GM12874 (cell line): ENCODE data around the gene VWA5A.

Experiments used
- CTCF ChIP-seq: IDR thresholded peaks from 2 replicates; pipeline ENCODE4 v1.5.1; 2011; ENCODE audit warnings: low read depth, mild to moderate bottlenecking, control low read depth, low read length, moderate library complexity; ENCODE audit not compliant: insufficient read depth

Gene VWA5A, protein sequence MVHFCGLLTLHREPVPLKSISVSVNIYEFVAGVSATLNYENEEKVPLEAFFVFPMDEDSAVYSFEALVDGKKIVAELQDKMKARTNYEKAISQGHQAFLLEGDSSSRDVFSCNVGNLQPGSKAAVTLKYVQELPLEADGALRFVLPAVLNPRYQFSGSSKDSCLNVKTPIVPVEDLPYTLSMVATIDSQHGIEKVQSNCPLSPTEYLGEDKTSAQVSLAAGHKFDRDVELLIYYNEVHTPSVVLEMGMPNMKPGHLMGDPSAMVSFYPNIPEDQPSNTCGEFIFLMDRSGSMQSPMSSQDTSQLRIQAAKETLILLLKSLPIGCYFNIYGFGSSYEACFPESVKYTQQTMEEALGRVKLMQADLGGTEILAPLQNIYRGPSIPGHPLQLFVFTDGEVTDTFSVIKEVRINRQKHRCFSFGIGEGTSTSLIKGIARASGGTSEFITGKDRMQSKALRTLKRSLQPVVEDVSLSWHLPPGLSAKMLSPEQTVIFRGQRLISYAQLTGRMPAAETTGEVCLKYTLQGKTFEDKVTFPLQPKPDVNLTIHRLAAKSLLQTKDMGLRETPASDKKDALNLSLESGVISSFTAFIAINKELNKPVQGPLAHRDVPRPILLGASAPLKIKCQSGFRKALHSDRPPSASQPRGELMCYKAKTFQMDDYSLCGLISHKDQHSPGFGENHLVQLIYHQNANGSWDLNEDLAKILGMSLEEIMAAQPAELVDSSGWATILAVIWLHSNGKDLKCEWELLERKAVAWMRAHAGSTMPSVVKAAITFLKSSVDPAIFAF

DNA sequence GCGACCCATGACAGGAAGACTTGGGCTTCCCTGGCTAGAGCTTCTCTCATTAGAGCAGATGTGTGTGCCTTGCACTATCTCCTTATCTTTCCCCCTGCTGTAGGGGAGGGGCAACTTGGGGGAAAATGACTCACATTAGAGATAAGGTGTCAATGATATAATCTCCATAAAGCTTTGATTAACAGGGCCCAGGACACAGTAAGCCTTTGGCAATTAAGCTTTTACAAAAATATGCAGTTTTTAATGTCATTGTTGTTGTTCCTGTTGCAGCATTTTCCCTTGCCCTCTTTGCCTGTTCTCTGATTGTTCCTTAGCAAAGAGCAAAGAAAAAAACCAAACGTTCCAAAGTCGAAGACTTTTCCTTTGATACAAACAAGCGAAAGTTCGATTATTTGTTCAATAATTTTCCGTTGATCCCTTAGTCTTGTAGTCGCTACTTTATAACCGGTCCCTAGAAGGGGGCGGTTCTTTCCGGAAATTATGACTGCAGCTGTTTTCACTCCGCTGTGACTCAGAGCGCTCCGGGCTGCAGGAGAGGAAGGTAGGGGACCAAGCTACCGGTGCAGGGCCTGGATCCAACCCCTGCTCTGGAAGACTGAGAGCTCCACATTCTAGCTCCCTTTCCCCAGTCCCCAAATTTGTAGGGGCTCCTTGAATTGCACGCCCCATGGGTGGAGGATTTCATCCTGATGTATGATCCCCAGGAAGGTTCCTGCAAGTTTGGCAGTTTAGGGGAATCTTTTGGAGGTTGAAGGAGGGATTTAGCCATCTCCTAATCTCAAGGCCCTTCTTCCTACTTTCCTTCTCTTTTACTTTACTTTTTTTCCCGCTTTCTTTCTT lies at the start of gene VWA5A:
TSS of gene VWA5A (plus strand) at position 509 of the 840 bp plus-strand sequence. CDS start 2,062 bp downstream, outside the sequence.
- no peak for TF ChIP-seq CTCF

DNA sequence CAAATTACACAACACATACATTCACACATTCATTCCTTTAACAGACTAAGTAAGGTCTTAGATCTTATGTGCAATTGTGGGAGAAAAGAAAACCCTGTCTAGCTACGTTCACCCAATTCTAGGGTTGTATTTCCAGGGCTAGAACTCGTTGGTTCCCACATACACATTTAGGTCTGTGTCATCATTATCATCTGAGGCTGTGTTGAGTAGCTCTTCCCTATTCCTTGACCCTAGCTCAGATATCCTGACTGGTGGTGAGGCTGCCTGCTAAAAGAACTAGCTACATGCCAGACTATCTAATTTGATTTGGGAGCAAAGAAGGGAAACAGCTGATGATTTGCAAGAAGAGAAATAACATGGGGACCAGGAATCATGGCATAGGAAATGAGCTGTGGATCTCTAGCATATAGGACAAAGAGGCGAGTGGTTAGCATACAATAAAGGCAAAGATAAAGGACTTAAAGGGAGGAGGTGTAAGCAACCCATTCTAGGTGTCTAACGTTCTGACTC lies 46.6 kb upstream of the VWA5A start:
- no peak for TF ChIP-seq CTCF

GRCh38 chr11:124069429-124070401 lies 45.5 kb upstream of the VWA5A start:
- peak; percentile 73 for TF ChIP-seq CTCF

GRCh38 chr11:124070915-124071622 lies 44.2 kb upstream of the VWA5A start:
- TF ChIP-seq CTCF = peak; percentile 62

DNA sequence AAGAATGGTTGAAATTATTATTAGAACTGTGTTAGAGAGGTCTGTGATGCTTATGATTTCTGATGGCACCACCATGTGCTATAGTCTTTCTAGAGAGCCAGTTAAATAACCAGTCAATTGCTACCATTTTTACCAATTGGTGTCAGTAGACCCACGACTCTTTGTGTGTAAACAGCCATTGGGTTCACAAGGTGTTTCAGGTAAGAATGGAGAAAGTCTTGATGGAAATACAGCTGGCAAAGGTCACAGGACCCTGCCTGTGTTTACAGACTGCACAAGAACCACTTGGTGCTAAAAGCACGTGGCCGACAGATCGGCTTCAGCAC lies 43.7 kb upstream of the VWA5A start:
- no peak for TF ChIP-seq CTCF

- no peak for TF ChIP-seq CTCF
These were observed 43.1 kb upstream of the VWA5A start for GRCh38 chr11:124072147-124072546.
